Loucy (cell line): Measurements from ENCODE around the gene LECT2.

ENCODE experiments used
- H2AFZ ChIP-seq: fragments of 200-600 bp; sonication (generic); 2 replicates; pipeline ENCODE4 v1.6.0; 2016; ENCODE audit warnings: antibody characterized with exemption, mild to moderate bottlenecking, low read length, moderate library complexity
- H3F3A ChIP-seq: fragments of 200-600 bp; 2 replicates; pipeline ENCODE4 v1.6.0; 2016; ENCODE audit warnings: antibody characterized with exemption, low read depth, mild to moderate bottlenecking
- H3K27me3 ChIP-seq: fragments of 200-600 bp; sonication (generic); 2 replicates; pipeline ENCODE4 v1.6.1; 2014; ENCODE audit warnings: low read length, mild to moderate bottlenecking; ENCODE audit not compliant: insufficient read depth, poor library complexity, severe bottlenecking
- H3K36me3 ChIP-seq: fragments of 200-600 bp; sonication (generic); 2 replicates; pipeline ENCODE4 v1.6.1; 2016; ENCODE audit warnings: low read length; ENCODE audit not compliant: insufficient read depth
- H3K4me1 ChIP-seq: fragments of 200-600 bp; sonication (generic); 2 replicates; pipeline ENCODE4 v1.5.1; 2014; ENCODE audit warnings: low read length, mild to moderate bottlenecking; ENCODE audit not compliant: insufficient read depth, poor library complexity, severe bottlenecking
- H3K4me2 ChIP-seq: fragments of 200-600 bp; sonication (generic); 2 replicates; pipeline ENCODE4 v1.6.0; 2014; ENCODE audit warnings: antibody characterized with exemption, low read length, low read depth, mild to moderate bottlenecking; ENCODE audit not compliant: poor library complexity, severe bottlenecking
- H3K4me3 ChIP-seq: fragments of 200-600 bp; sonication (generic); 2 replicates; pipeline ENCODE4 v1.5.1; 2014; ENCODE audit warnings: low read length, mild to moderate bottlenecking, mixed read lengths; ENCODE audit not compliant: poor library complexity, severe bottlenecking
- H3K79me2 ChIP-seq: fragments of 200-600 bp; sonication (generic); 2 replicates; pipeline ENCODE4 v1.6.1; 2014; ENCODE audit warnings: low read length; ENCODE audit not compliant: insufficient read depth
- H3K9ac ChIP-seq: fragments of 200-600 bp; sonication (generic); 2 replicates; pipeline ENCODE4 v1.6.0; 2014; ENCODE audit warnings: mild to moderate bottlenecking, low read depth, low read length, moderate library complexity; ENCODE audit not compliant: poor library complexity, severe bottlenecking
- H3K9me2 ChIP-seq: fragments of 200-600 bp; sonication (generic); replicated peaks from 2 replicates; pipeline ENCODE4 v1.6.1; 2016; ENCODE audit warnings: low read depth, low read length, mixed read lengths
- H3K9me3 ChIP-seq: fragments of 200-600 bp; sonication (generic); 2 replicates; pipeline ENCODE4 v1.6.1; 2014; ENCODE audit warnings: mild to moderate bottlenecking, antibody characterized with exemption, low read length, low read depth; ENCODE audit not compliant: insufficient read depth
- H4K20me1 ChIP-seq: fragments of 200-600 bp; sonication (generic); 2 replicates; pipeline ENCODE4 v1.6.0; 2014; ENCODE audit warnings: antibody characterized with exemption, low read length, mild to moderate bottlenecking; ENCODE audit not compliant: insufficient read depth, poor library complexity, severe bottlenecking
- EZH2phosphoT487 ChIP-seq: fragments of 200-600 bp; IDR thresholded peaks from 2 replicates; pipeline ENCODE4 v1.6.1; 2018; ENCODE audit warnings: antibody characterized with exemption, mild to moderate bottlenecking, moderate library complexity, borderline replicate concordance
- TF ChIP-seq, protein P1 (sequence below): fragments of 200-600 bp; sonication (generic); conservative IDR thresholded peaks from 2 replicates; pipeline ENCODE4 v1.5.1; 2014; ENCODE audit warnings: mild to moderate bottlenecking, antibody characterized with exemption, low read length

LECT2 gene

DNA sequence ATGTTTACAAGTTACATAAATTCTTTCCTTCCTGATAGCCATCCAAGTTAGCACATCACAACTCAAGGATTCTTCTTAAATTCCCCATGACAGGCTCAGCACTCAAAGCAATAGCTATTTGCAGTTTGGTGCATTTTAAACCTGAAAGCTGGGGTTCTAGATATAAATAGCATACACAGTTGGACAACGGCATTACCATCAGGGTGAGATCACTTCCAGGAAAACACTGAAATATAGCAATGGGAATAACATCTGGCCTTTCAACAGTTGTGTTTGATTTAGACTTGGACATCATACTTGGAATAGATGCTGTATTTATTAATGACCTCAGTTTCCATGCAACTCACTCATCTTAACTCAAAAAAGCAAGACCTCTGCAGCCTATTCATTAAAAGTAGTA lies 24.7 kb upstream of the LECT2 start:
- no peaks in the 10 kb centered on the region for H3K79me2 ChIP-seq
- H3K9ac ChIP-seq = no peak overlapping the region
- no peaks in the 10 kb centered on the region for H3K9me3 ChIP-seq
- H3K36me3 ChIP-seq = no peaks in the 10 kb centered on the region
- no peak overlapping the region for H3K4me3 ChIP-seq
- no peak overlapping the region for H3K4me2 ChIP-seq
- no peaks in the 10 kb centered on the region for H3K9me2 ChIP-seq
- H4K20me1 ChIP-seq = no peaks in the 10 kb centered on the region
- no peak for TF ChIP-seq EZH2phosphoT487
- TF ChIP-seq, protein P1, sequence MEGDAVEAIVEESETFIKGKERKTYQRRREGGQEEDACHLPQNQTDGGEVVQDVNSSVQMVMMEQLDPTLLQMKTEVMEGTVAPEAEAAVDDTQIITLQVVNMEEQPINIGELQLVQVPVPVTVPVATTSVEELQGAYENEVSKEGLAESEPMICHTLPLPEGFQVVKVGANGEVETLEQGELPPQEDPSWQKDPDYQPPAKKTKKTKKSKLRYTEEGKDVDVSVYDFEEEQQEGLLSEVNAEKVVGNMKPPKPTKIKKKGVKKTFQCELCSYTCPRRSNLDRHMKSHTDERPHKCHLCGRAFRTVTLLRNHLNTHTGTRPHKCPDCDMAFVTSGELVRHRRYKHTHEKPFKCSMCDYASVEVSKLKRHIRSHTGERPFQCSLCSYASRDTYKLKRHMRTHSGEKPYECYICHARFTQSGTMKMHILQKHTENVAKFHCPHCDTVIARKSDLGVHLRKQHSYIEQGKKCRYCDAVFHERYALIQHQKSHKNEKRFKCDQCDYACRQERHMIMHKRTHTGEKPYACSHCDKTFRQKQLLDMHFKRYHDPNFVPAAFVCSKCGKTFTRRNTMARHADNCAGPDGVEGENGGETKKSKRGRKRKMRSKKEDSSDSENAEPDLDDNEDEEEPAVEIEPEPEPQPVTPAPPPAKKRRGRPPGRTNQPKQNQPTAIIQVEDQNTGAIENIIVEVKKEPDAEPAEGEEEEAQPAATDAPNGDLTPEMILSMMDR = no peak
- H2AFZ ChIP-seq = no peak overlapping the region
- H3F3A ChIP-seq = no peaks in the 10 kb centered on the region
- H3K27me3 ChIP-seq = peaks cover 13% of the 10 kb centered on the region
- H3K4me1 ChIP-seq = no peaks in the 10 kb centered on the region

DNA sequence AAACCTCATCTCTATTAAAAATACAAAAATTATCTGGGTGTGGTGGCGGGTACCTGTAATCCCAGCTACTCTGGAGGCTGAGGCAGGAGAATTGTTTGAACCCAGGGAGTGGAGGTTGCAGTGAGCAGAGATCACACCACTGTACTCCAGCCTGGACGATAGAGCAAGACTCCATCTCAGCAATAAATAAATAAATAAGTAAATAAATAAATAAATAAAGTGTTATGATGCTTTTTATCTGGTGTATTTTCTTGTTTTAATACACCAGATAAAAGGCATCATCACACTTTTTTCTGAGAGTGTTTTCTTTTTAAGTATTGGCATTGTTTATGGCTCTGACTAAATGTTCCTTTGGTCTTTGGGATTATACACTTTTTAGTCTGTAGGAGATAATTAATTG lies 24.2 kb upstream of the LECT2 start:
- H3K9me3 ChIP-seq = no peaks in the 10 kb centered on the region
- no peak overlapping the region for H3K4me2 ChIP-seq
- no peaks in the 10 kb centered on the region for H3F3A ChIP-seq
- H3K27me3 ChIP-seq = peaks cover 13% of the 10 kb centered on the region
- no peak overlapping the region for H3K9ac ChIP-seq
- H3K79me2 ChIP-seq = no peaks in the 10 kb centered on the region
- H2AFZ ChIP-seq = no peak overlapping the region
- no peaks in the 10 kb centered on the region for H3K4me1 ChIP-seq
- no peaks in the 10 kb centered on the region for H3K36me3 ChIP-seq
- no peaks in the 10 kb centered on the region for H3K9me2 ChIP-seq
- H4K20me1 ChIP-seq = no peaks in the 10 kb centered on the region
- no peak overlapping the region for H3K4me3 ChIP-seq
- TF ChIP-seq, protein P1 = no peak
- TF ChIP-seq EZH2phosphoT487 = no peak

DNA sequence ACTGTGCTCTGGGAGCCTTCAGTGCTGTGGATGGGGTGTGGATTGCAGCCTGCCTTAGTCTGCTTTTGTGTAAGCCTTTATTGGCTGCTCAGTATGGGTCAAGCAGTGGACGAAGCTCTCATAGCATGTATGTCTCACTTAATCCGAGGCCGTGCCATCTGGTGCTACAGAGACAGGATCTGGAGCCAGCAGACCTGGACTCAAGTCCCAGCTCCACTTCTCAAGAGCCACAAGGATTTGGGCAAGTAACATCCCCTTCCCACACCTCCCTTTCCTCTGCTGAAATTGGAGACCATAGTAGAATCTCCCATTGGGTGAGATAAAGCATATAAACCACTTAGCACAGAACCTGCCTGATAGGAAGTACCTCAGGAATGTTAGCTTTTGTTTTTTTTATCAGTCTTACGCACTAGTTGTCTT lies 23.4 kb upstream of the LECT2 start:
- TF ChIP-seq, protein P1 = no peak
- no peak for TF ChIP-seq EZH2phosphoT487
- Histone ChIP-seq H3K9ac (no peak overlapping the region), H3K36me3 (no peaks in the 10 kb centered on the region), H2AFZ (no peak overlapping the region), H3K4me1 (no peaks in the 10 kb centered on the region), H3K79me2 (no peaks in the 10 kb centered on the region), H3K9me3 (no peaks in the 10 kb centered on the region), H3K9me2 (no peaks in the 10 kb centered on the region), H3K4me3 (no peak overlapping the region), H3K4me2 (no peak overlapping the region), H3K27me3 (peaks cover 14% of the 10 kb centered on the region), H3F3A (no peaks in the 10 kb centered on the region), H4K20me1 (no peaks in the 10 kb centered on the region)
